Heart left ventricle (tissue), 13 donors: Measurements from ENCODE around the gene ERN1.
"Not testable (repeated sequence)": the region's sequence is repeated elsewhere in the genome, so short reads cannot be mapped to it uniquely, and the experiment has no call there.

Experiments used
- POLR2A ChIP-seq, 2 donors: fragments of 450-650 bp; IDR thresholded peaks; one replicate each; pipeline ENCODE4 v1.6.1; 2017; ENCODE audit warnings: antibody characterized with exemption in 2 of 2, mild to moderate bottlenecking in 2 of 2, moderate library complexity in 2 of 2
- TF ChIP-seq, protein P1 (sequence below), 12 donors: fragments of 200-600 bp; sonication (generic) in 4 of 12; IDR thresholded peaks; one replicate each; pipeline versions ENCODE4 v1.5.0 to v1.8.0; 2018 to 2022; ENCODE audit warnings: antibody characterized with exemption in 12 of 12, mild to moderate bottlenecking in 5 of 12
- donor health status: ischemic (EF 13 %, LVEDD 7.1; RV severe dilation, severe dysfunction).
- donor health status: DM: no; HTN: yes; CAD: no.
- donor health status: DM: no; HTN: no; CAD: no.
- donor health status: ischemic (EF 25% LVEDD 6.9; RV normal size, moderate dysfunction).
- donor health status: ischemic (EF 25% LVEDD 5.7; RV mildly dilated, moderate dysfunction).
- donor health status: ischemic (EF 35%, LVEDD 5.7; RV mildly dilated, moderate dysfunction).
- donor health status: nonischemic (EF 11% LVEDD 7.7; RV severe dilation, severe dysfunction).
- donor health status: DM: yes; HTN: yes; CAD: no.
- donor health status: PGD.
- donor health status: ischemic (EF 29% LVEDD 5.4; RV normal size, mild dysfunction).
- donor health status: nonischemic (EF 23%, LVEDD 6.1; RV moderate dilation, normal function).

DNA sequence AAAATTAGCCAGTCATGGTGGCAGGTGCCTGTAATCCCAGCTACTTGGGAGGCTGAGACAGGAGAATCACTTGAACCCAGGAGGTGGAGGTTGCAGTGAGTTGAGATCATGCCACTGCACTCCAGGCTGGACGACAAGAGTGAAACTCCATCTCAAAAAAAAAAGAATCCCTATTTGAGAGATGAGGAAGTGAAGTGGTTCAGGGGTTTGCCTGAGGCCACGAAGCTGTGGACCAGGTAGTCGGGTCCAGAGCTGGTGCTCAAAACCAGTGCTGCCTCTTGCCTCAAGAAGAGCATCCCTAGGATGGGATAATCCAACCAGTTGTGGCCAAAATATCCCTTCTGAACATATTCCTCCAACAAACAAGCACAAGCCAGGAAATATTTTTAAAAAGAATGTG is 37.7 kb upstream of the ERN1 start:
- TF ChIP-seq, protein P1, sequence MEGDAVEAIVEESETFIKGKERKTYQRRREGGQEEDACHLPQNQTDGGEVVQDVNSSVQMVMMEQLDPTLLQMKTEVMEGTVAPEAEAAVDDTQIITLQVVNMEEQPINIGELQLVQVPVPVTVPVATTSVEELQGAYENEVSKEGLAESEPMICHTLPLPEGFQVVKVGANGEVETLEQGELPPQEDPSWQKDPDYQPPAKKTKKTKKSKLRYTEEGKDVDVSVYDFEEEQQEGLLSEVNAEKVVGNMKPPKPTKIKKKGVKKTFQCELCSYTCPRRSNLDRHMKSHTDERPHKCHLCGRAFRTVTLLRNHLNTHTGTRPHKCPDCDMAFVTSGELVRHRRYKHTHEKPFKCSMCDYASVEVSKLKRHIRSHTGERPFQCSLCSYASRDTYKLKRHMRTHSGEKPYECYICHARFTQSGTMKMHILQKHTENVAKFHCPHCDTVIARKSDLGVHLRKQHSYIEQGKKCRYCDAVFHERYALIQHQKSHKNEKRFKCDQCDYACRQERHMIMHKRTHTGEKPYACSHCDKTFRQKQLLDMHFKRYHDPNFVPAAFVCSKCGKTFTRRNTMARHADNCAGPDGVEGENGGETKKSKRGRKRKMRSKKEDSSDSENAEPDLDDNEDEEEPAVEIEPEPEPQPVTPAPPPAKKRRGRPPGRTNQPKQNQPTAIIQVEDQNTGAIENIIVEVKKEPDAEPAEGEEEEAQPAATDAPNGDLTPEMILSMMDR (IDR thresholded peaks at IDR 0.05): not testable (repeated sequence)
- not testable (repeated sequence) for TF ChIP-seq POLR2A (IDR thresholded peaks at IDR 0.05)
